ENCODE results near the gene CEACAM4.
A peak's percentile ranks its signal among the peaks of the same experiment; 100 is the strongest.
"Not testable (repeated sequence)": the region's sequence is repeated elsewhere in the genome, so short reads cannot be mapped to it uniquely, and the experiment has no call there.

Gene CEACAM4

GRCh38 chr19:41582577-41583182, 44.2 kb downstream of the CEACAM4 start:
- DNase-seq = not testable (repeated sequence)

DNA sequence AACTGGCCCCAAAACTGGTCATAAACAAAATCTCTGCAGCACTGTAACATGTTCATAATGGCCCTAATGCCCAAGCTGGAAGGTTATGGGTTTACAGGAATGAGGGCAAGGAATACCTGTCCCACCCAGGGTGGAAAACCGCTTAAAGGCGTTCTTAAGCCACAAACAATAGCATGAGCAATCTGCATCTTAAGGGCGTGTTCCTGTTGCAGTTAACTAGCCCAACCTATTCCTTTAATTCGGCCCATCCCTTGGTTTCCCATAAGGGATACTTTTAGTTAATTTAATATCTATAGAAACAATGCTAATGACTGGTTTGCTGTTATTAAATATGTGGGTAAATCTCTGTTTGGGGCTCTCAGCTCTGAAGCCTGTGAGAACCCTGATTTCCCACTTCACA, 45.8 kb downstream of the CEACAM4 start:
- not testable (repeated sequence) for DNase-seq

- no peak for DNase-seq
Observed at GRCh38 chr19:41578886-41579285, 48.0 kb downstream of the CEACAM4 start.

DNA sequence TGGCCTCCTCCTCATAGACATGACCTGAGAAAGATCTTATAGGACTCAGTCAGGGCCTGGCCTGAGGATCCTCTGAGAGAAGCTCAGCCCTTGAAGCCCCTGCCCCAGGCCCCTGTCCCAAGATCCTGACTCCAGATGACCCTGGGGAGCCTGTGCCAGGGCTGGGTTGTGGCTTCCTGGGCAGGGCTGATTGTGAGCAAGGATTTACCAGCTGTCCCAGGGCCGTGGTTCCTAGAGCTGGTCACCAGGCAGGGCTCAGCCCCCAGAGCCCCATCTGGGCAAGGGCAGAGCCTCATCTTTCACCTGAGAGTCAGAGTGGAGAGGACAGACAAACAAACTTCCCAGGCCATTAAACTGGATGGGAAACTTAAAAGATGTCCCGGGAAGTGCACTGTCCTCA, 49.0 kb downstream of the CEACAM4 start:
- no peak for DNase-seq

DNA sequence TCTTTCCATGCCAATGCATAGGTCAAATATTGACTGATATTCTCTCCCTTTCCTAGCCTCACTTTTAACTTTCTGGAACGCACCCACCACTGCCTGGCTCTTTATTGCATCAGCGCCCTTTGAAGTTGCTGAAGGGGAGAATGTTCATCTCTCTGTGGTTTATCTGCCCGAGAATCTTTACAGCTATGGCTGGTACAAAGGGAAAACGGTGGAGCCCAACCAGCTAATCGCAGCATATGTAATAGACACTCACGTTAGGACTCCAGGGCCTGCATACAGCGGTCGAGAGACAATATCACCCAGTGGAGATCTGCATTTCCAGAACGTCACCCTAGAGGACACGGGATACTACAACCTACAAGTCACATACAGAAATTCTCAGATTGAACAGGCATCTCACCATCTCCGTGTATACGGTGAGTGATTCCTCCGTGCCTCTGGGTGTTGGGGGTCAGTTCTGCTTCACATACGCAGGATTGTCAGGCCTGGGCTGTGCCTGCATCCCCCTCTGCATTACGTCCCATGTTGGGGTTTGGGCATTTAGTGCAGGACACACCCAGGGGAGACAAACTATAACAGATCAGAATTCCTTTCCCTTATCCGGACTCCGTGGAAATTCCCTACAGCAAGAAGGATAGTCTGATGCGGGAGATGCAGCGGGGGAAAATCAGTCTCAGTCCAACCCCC, 49.6 kb downstream of the CEACAM4 start:
- no peak for DNase-seq

GRCh38 chr19:41575998-41576397, 50.9 kb downstream of the CEACAM4 start, which contains the start of gene CEACAM21:
TSS of gene CEACAM21 (plus strand) at chr19:41576166. CDS start at chr19:41576275, 109 bp downstream.
- no peak for DNase-seq

- peak; percentile 81 for DNase-seq
Observed at GRCh38 chr19:41570639-41571112, 56.2 kb downstream of the CEACAM4 start.

- DNase-seq = no peak
Observed at GRCh38 chr19:41570179-41570578, 56.7 kb downstream of the CEACAM4 start.

DNA sequence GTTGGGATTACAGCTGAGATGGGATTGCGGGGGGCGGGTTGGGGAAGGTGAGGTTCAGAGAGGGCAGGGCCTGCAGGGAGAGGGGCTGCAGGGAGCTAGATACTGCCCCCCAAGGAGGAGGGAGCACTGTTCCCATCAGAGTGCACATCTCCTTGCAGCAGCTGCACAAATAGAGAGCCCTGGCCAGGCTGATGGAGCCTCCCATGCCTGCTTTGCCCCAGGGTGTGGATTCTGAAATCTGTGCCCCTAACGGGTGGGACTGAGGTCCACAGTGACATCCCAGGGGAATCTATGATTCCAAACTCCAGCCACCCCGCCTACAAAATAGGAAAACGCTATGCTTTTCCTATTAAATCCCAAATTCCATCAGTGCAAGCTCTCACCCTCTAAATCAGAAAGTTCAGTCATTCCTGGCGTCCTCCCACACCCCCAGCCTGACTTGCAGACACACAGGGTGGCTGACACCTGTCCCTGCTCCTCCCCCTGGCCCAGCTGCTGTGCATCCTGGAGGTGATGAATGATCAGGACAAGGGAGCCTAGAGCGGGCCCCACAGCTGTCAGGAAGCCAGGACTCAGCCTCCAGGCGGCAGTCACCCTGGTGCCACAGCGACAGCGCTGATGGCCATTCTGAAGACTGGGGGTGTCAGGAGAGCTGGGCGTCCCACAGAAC, 57.3 kb downstream of the CEACAM4 start:
- no peak for DNase-seq

Measured in NCI-H1105 treated with DMSO at 0.1 percent for 48 hours (cell line).